ENCODE results near the gene CEMIP2.

GRCh38 chr9:71755869-71756268 lies 12.4 kb downstream of the CEMIP2 start:
- TF ChIP-seq EP300 (IDR thresholded peaks at IDR 0.05), result no peak
- TF ChIP-seq CTCF (IDR thresholded peaks at IDR 0.05), result no peak
- no peak for TF ChIP-seq POLR2A (IDR thresholded peaks at IDR 0.05)
